Hepatocyte (in vitro differentiated cells): ENCODE results near the gene TRMT2A.

ENCODE experiments used
- CTCF ChIP-seq: fragments of 200-600 bp; sonication (generic); IDR thresholded peaks from 2 replicates; pipeline ENCODE4 v1.5.1; 2016; ENCODE audit warnings: antibody characterized with exemption, mild to moderate bottlenecking; ENCODE audit not compliant: poor library complexity
- EZH2 ChIP-seq: fragments of 200-600 bp; sonication (generic); IDR thresholded peaks from 2 replicates; pipeline ENCODE4 v1.6.1; 2016; ENCODE audit warnings: antibody characterized with exemption, mild to moderate bottlenecking, borderline replicate concordance
- EZH2phosphoT487 ChIP-seq: fragments of 200-600 bp; sonication (generic); IDR thresholded peaks from one replicate; pipeline ENCODE4 v1.6.1; 2018; ENCODE audit warnings: antibody characterized with exemption, mild to moderate bottlenecking, low read depth, moderate library complexity; ENCODE audit not compliant: unreplicated experiment, severe bottlenecking

- TF ChIP-seq CTCF, result no peak
- no peak for TF ChIP-seq EZH2
- no peak for TF ChIP-seq EZH2phosphoT487
Measured at GRCh38 chr22:20135806-20136602, 19.0 kb upstream of the TRMT2A start.
